Natural killer cell (primary cell): ENCODE data around the gene ZNF750. TPM values are rescaled to one million over a fixed set of nuclear protein-coding genes. Genes with fewer than 3 reads are reported as not detected.

Source experiments
- ATAC-seq, 3 donors: fragments of 150-1000 bp in 2 of 3; fragments of 200-7000 bp in 1 of 3; cut with Tn5 transposase; 1 replicate in 1 of 3; 2 replicates in 2 of 3; pipeline ENCODE4 v1.10.0; 2021; ENCODE audit warnings: mild to moderate bottlenecking in 2 of 3, moderate library complexity in 2 of 3
- DNase-seq, 2 donors: peaks; one replicate each; pipeline versions ENCODE4 v3.0.0 to v3.0.0-alpha.2; 2013 to 2021; ENCODE audit warnings: mixed read lengths in 1 of 2
- H3K27ac ChIP-seq: one replicate; pipeline ENCODE4 v1.5.1; 2013; ENCODE audit warnings: mild to moderate bottlenecking, low read length
- H3K27me3 ChIP-seq: one replicate; pipeline ENCODE4 v1.6.1; 2013; ENCODE audit warnings: low read length; ENCODE audit not compliant: control insufficient read depth, insufficient read depth
- H3K36me3 ChIP-seq: one replicate; pipeline ENCODE4 v1.6.1; 2013; ENCODE audit warnings: low read length; ENCODE audit not compliant: control insufficient read depth, insufficient read depth
- H3K4me1 ChIP-seq: one replicate; pipeline ENCODE4 v1.6.1; 2013; ENCODE audit warnings: low read length; ENCODE audit not compliant: control insufficient read depth, insufficient read depth
- H3K4me3 ChIP-seq: one replicate; pipeline ENCODE4 v1.5.1; 2013; ENCODE audit warnings: low read length
- H3K9me3 ChIP-seq: one replicate; pipeline ENCODE4 v1.6.1; 2013; ENCODE audit warnings: low read length; ENCODE audit not compliant: control insufficient read depth, insufficient read depth
- H3K27ac Mint-ChIP-seq, 2 donors: one replicate each; pipeline ENCODE4 v1.8.0; 2022; ENCODE audit warnings: mild to moderate bottlenecking in 2 of 2, mixed read lengths in 2 of 2, moderate library complexity in 1 of 2
- H3K27me3 Mint-ChIP-seq, 2 donors: one replicate each; pipeline ENCODE4 v1.8.0; 2022; ENCODE audit warnings: low read depth in 2 of 2, mixed read lengths in 2 of 2
- H3K36me3 Mint-ChIP-seq: one replicate; pipeline ENCODE4 v1.8.0; 2022; ENCODE audit warnings: mixed read lengths
- H3K4me1 Mint-ChIP-seq, 2 donors: one replicate each; pipeline ENCODE4 v1.8.0; 2022; ENCODE audit warnings: mixed read lengths in 2 of 2
- H3K4me3 Mint-ChIP-seq: one replicate; pipeline ENCODE4 v1.8.0; 2022; ENCODE audit warnings: mild to moderate bottlenecking, moderate library complexity, mixed read lengths
- H3K9me3 Mint-ChIP-seq, 2 donors: one replicate each; pipeline ENCODE4 v1.8.0; 2022; ENCODE audit warnings: mixed read lengths in 2 of 2
- CTCF ChIP-seq: fragments of 200-600 bp; IDR thresholded peaks from one replicate; pipeline ENCODE4 v1.8.0; 2022; ENCODE audit warnings: antibody characterized with exemption
- WGBS: methylation state at CpG from one replicate; pipeline ENCODE4 v1.1.7; 2013; ENCODE audit warnings: missing lambda C conversion rate; ENCODE audit not compliant: insufficient coverage; 5-methylcytosine and 5-hydroxymethylcytosine counted together
- intact Hi-C: fragments of 100-400 bp; cut with micrococcal nuclease; formaldehyde crosslinking; loops from one replicate; pipeline ENCODE4 v1.14.2; 2022
- total RNA-seq, 4 donors: library from RNA; stranded (reverse); fragments of 120-200 nt in 1 of 4; gene quantifications; one replicate each; pipeline versions ENCODE4 v1.2.3 to v1.2.4, GENCODE V29; 2013 to 2022

The ZNF750 gene
- total RNA-seq, 3 donors from 2014 or later (not counting 1 experiment from before 2014, with no cell fraction given): not detected

- no peaks in the 10 kb centered on the region for H3K27me3 Mint-ChIP-seq
- Histone ChIP-seq H3K4me1 (peaks cover 23% of the 10 kb centered on the region), H3K27ac (no peak overlapping the region), H3K27me3 (no peaks in the 10 kb centered on the region), H3K4me3 (no peak overlapping the region), H3K36me3 (peaks cover 9% of the 10 kb centered on the region), H3K9me3 (no peaks in the 10 kb centered on the region)
- no peak for TF ChIP-seq CTCF
- H3K9me3 Mint-ChIP-seq: no peaks in the 10 kb centered on the region
- ATAC-seq: no peak
- H3K27ac Mint-ChIP-seq: no peak overlapping the region
- no peak overlapping the region for H3K4me3 Mint-ChIP-seq
- WGBS: 89% methylated on average over 41 of the region's 41 CpGs
- no peaks in the 10 kb centered on the region for H3K36me3 Mint-ChIP-seq
- intact Hi-C loops: no loop called here
- DNase-seq: no peak
- H3K4me1 Mint-ChIP-seq: peaks cover 0 to 20% of the 10 kb centered on the region in 2 donors
Measured at GRCh38 chr17:82871776-82872561, 32.1 kb upstream of the ZNF750 start.

DNA sequence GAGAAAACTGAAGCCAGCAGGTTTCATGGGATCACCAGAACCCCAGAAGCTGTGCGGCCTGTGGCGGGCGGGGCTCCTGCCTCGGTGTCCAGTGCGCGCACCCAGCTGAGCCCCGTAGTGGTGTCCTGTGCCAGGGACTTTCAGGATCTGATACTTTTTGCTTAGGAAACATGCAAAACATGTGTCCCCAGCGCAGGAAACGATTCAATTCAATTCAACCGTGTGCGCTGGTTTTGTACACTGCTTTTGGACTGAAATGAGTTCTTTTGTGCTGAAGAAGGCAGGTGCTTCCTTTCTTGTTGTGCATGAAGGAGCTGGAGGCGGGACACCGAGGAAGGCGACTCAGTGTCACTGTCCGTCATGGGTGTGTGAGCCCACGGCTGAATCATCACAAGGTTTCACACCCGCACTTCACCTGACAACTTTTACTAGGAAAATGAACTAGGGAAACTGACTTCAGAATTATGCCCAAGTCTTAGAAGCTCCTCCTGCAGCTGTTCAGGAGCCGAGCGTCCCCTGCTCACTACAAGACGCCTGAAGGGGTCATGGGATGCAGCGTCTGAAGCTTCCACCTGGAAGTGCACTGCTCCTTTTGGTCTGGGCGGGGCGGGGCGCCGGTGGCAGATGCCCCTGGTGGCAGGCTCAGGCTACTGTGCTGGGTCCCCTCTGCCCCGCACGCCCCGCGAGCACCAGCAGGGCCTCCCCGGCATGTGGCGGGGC lies 31.4 kb upstream of the ZNF750 start:
- Mint-ChIP-seq H3K4me3 (no peak overlapping the region), H3K36me3 (no peaks in the 10 kb centered on the region)

GRCh38 chr17:82870541-82870940 lies 30.7 kb upstream of the ZNF750 start:
- TF ChIP-seq CTCF: no peak
- H3K4me1 ChIP-seq: peaks cover 38% of the 10 kb centered on the region

More for the DNA sequence above, 31.4 kb upstream of the ZNF750 start:
- peaks cover 0 to 20% of the 10 kb centered on the region in 2 donors for H3K4me1 Mint-ChIP-seq
- Histone ChIP-seq H3K4me3 (no peak overlapping the region), H3K9me3 (no peaks in the 10 kb centered on the region), H3K4me1 (peaks cover 31% of the 10 kb centered on the region), H3K27ac (no peak overlapping the region), H3K27me3 (no peaks in the 10 kb centered on the region), H3K36me3 (peaks cover 9% of the 10 kb centered on the region)
- H3K27ac Mint-ChIP-seq: no peak overlapping the region
- ATAC-seq: no peak
- no peak for TF ChIP-seq CTCF
- intact Hi-C loops: no loop called here
- no peaks in the 10 kb centered on the region for H3K27me3 Mint-ChIP-seq
- DNase-seq: no peak
- no peaks in the 10 kb centered on the region for H3K9me3 Mint-ChIP-seq
- 64% methylated on average over 31 of the region's 31 CpGs for WGBS

More at GRCh38 chr17:82870541-82870940, 30.7 kb upstream of the ZNF750 start:
- no peak overlapping the region for H3K4me3 ChIP-seq
- intact Hi-C loops: no loop called here
- H3K27me3 ChIP-seq: no peaks in the 10 kb centered on the region
- WGBS: 97% methylated on average over 14 of the region's 14 CpGs
- Mint-ChIP-seq H3K4me1 (peaks cover 4 to 26% of the 10 kb centered on the region in 2 donors), H3K4me3 (no peak overlapping the region), H3K36me3 (no peaks in the 10 kb centered on the region), H3K27me3 (no peaks in the 10 kb centered on the region), H3K9me3 (no peaks in the 10 kb centered on the region), H3K27ac (no peak overlapping the region)
- DNase-seq: no peak
- no peaks in the 10 kb centered on the region for H3K9me3 ChIP-seq
- no peak for ATAC-seq
- peaks cover 9% of the 10 kb centered on the region for H3K36me3 ChIP-seq
- H3K27ac ChIP-seq: no peak overlapping the region
